Transverse colon (tissue), 4 donors: Measurements from ENCODE around the gene ZC3H12C.

Experiments used
- CTCF ChIP-seq, 5 experiments: fragments of 200-600 bp in 3 of 5; fragments of 450-650 bp in 2 of 5; sonication (generic) in 3 of 5; IDR thresholded peaks; 1 replicate in 2 of 5; 2 replicates in 3 of 5; pipeline ENCODE4 v1.5.1; 2016 to 2017; ENCODE audit warnings: antibody characterized with exemption in 5 of 5, inconsistent platforms in 3 of 5, mild to moderate bottlenecking in 2 of 5, moderate library complexity in 1 of 5
- EP300 ChIP-seq: sonication (generic); formaldehyde crosslinking; IDR thresholded peaks from one replicate; pipeline ENCODE4 v1.6.1; 2017; ENCODE audit warnings: antibody characterized with exemption, low read depth
- POLR2A ChIP-seq: fragments of 450-650 bp; IDR thresholded peaks from one replicate; pipeline ENCODE4 v1.6.1; 2016; ENCODE audit warnings: antibody characterized with exemption, mild to moderate bottlenecking, moderate library complexity
- POLR2AphosphoS5 ChIP-seq, 3 donors: sonication (generic); formaldehyde crosslinking; IDR thresholded peaks; one replicate each; pipeline ENCODE4 v1.6.1; 2016; ENCODE audit warnings: antibody characterized with exemption in 3 of 3

GRCh38 chr11:110069158-110069737 lies 23.9 kb upstream of the ZC3H12C start:
- no peak for TF ChIP-seq POLR2A
- no peak for TF ChIP-seq CTCF (IDR thresholded peaks at IDR 0.05)
- TF ChIP-seq POLR2AphosphoS5 (IDR thresholded peaks at IDR 0.05): peak in 2 of 3 donors; percentile 20 to 40
- TF ChIP-seq EP300: no peak
